NCI-H2081 (cell line): ENCODE data around the gene ENDOD1.
A peak's percentile ranks its signal among the peaks of the same experiment; 100 is the strongest.
"Not testable (repeated sequence)": the region's sequence is repeated elsewhere in the genome, so short reads cannot be mapped to it uniquely, and the experiment has no call there.

Experiments used
- DNase-seq, 2 experiments: peaks; one replicate each; lab custom pipeline; 2025; lab: John Stamatoyannopoulos, UW

Gene ENDOD1

DNA sequence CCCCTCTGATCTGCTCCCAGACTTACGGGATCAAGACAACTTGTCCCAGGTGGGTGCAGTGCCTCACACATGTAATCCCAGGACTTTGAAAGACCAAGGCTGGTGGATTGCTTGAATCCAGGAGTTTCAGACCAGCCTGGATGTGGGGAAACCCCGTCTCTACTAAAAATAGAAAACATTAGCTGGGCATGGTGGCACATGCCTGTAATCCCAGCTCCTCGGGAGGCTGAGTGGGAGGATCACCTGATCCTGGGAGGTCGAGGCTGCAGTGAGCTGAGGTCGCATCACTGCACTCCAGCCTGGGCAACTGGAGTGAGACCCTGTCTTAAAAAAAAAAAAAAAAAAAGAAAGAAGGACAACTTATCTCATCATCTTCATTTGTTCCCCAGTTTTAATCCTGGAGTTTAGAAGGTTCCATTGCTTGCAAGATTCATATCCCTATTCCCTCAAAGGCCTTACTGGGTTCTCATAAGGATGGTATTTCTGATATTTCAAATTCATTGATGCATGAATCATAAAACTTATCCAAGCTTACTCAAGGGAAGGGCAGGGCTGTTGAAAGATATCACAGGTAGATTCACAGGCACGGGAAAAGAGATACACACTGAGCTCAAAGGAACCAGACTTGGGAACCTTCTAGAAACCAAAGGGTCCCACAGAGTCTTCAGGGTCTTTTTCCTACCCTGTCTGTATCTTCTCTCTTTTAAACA is 14.6 kb downstream of the ENDOD1 start:
- DNase-seq: no peak

DNA sequence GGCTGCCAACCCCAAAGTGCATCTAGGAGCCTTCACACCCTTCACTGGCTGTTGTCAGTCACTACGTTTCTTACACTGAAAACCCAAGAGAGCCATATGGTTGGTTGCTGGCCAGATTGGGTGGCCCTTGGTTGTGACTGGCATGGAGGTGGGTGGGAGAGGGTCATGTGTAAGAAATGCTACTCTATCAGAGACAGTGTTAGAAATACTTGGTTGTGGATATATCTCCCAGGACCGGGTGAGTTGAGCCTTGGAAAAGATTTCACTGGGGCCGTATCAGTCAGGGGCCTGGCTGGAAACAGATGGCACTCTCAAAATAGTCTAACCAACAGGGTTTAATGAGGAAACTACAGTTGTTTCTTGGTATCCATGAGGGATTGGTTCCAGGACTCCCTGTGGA is 15.2 kb downstream of the ENDOD1 start:
- no peak for DNase-seq

DNA sequence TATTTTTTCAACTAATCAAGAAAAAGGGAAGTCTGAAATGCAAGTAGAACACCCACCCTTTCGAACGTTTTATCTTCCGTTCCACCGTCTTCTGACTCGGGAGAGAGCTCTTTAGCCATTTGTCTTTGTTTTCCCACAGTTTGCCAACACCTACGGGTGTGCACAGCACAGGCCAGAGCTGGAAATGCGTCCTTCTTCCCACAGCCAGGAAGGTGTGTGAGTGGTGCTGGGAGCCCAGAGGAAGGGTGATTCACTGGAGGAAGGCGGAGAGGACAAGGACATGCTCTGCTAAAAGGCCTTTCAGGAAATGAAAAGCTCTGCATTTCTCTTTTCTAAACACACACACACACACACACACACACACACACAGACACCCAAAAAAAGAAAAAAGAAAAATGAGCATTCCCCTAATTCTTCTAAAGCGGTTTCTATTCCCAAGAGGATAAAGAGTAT is 18.5 kb downstream of the ENDOD1 start:
- DNase-seq: no peak

DNA sequence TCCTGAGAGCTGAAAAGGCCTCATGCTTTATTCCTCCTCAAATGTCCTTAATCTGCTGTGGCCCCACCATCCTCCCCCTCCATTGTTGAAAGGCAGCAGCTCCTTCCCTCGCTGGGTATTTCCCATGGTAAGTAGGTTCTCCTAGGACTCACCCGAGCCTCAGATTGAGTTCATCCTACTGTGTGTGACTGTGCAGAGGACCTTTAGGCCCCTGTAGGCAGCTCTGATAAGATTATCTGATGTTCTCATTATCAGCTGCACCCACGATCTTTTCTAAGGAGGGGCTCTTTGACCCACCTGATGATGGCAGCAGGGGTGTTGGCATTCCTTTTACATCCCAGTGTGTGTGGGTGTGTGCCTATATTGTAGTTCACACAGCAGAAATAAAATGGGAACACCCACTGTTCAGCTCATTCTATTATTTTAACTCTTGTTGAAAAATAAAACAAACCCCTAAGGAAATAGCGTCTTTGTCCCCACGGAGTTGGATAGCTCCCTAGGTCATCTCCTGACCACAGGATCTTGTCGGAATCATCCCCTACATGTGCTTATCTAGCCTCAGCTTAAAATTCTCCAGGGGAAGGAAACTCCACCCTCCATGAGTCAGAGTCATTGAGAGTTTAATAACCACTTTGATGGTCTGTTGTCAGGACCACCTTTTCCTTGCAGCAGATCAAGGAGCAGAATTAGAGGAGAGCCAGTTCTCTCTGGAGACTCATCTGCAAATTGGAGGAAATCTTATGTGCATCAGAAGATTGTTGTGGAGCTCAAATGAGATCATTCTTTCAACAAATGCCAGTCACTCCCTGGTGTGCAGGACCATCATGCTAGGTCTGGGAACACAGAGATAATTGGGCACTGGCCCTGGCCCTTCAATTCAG is 19.3 kb downstream of the ENDOD1 start:
- no peak for DNase-seq

DNA sequence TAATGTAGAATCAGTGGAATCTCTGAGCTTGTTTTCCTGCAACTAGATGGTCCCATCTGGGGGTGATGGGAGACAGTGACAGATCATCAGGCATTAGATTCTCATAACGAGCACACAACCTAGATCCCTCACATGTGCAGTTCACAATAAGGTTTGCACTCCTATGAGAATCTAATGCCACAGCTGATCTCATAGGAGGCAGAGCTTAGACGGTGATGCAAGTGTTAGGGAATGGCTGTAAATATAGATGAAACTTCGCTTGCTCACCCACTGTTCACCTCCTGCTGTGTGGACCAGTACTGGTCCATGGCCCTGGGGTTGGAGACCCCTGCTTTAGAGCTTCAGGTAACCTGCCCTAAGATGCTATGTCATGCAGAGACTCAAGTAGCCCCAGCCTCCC is 21.8 kb downstream of the ENDOD1 start:
- DNase-seq: not testable (repeated sequence)

DNA sequence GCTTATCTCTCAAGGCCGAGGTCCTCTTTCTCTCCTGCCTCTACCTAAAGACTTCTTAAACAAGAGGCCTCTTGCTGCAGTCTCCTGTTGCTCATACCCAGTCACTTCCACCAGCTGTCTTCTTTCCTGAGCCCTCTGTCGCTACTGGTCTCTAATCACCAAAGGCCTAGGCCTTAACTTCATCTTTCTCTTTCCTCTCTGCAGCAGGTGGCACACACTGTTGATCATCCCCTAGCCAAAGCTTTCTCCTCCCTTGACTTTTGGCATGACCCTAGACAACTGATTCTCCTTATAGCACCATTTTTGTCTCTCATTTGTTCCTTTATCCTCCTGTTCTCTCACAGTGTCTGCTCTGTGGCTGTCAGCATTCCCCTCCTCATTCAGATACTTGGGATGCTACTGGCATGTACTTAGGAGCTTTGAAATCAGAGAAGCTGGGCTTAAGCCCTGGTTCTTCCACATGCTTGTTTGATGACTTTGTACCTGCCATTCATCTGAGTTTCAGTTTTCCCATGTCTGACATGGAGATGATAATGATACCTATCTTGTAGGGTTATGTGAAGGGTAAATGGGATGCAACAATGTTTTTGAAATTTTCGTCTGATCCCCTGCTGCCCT is 22.4 kb downstream of the ENDOD1 start:
- no peak for DNase-seq

DNA sequence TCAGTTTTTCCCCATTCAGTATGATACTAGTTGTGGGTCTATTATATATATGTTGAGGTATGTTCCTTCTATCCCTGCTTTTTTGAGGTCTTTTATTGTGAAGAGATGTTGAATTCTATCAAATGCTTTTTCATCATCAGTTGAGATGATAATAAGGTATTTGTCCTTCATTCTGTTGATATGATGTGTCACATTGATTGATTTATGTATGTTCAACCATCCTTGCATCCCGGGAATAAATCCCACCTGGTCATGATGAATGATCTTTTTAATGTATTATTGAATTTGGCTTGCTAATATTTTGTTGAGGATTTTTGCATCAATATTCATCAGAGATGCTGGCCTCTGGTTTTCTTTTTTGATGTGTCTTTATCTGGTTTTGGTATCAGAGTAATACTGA is 26.0 kb downstream of the ENDOD1 start:
- DNase-seq: no peak

DNA sequence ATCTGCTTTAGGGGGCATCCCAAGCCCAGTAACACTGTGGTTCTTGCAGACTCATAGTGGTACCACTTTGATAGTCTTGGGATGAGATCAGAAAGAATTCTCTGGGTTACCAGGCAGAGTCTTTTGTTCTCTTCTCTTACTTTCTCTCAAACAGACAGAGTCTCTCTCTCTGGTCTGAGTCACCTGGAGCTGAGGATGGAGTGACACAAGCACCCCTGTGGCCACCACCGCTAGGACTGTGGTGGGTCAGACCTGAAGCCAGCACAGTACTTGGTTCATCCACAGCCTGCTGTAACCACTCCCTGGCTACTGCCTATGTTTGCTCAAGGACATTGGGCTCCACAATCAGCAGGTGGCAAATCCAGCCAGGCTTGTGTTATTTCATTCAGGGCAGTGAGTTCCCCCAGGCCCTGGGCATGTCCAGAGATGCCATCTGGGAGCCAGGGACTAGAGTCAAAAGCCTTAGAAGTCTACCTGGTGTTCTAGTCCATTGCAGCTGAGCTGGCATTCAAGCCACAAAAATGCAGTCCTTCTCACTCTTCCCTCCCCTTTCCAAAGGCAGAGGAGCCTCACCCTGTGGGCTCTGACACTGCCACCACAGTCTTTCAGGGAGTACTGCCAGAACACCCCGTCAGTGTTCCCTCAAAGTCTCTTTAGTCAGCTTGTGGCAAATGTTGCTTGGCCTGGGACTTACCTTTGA is 29.9 kb downstream of the ENDOD1 start:
- no peak for DNase-seq

DNA sequence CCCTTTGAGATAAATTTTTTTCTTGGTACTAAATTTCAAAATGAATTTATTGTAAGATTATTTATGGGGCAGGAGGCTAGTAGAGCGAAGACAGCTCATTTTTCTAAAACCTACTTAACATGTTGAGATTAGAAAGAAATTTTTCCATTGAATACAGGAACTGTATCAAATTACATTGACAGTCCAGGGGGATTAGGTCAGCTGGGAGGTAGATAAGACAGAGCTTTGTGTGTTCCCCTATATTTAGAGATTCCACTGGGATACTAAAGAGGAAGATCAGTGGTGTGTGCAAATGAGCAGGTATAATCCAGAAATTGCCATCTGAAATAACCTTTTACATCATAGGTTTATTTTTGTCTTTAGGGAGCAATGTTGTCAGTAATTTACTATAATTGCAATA is 32.1 kb downstream of the ENDOD1 start:
- no peak for DNase-seq

DNA sequence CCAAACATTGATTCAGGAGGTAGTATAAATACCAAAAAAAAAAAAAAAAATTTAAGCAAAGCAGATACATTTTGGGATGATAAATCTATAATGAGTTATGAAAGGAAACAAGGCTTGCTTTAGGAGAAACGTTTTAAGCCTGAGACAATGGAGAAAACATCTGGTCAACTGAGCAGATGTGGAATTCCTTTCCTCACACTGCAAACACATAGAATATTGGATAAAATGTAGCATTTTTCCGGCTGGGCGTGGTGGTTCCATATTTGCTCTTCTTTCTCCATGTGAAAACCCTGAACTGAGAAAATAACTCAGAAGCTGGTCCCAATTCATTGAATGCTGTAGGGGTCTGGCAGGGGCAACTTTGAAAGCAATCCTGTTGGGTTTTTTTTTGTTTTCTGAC is 33.9 kb downstream of the ENDOD1 start:
- no peak for DNase-seq

DNA sequence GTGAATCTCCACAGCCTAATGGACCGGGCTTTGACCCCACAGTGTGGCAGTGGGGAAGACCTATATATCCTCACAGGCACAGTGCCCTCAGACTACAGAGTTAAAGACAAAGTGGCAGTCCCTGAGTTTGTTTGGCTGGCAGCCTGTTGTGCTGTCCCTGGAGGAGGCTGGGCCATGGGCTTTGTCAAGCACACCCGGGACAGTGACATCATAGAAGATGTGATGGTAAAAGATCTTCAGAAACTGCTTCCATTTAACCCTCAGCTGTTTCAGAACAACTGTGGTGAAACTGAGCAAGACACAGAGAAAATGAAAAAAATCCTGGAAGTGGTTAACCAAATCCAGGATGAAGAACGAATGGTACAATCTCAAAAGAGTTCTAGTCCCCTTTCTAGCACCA is 39.0 kb downstream of the ENDOD1 start:
- DNase-seq: no peak

DNA sequence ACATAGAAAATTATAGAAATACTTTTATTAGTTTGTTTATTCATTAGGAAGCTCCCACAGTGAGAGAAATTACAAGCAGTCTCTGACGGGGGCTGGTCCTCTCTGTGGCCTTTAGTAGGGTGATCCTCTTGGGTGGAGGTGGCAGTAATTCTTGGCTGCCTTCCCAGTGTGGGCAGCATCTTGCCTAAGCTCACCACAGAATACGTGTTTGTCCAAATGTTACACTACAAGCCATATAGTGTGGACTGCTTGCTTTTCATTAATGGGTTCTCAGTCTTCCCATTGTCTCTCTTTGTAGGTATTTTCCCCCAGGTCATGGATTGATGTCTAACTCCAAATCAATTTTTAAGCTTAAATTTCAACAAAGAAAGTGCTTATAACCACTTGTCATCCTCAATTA is 43.3 kb downstream of the ENDOD1 start:
- DNase-seq: no peak

DNA sequence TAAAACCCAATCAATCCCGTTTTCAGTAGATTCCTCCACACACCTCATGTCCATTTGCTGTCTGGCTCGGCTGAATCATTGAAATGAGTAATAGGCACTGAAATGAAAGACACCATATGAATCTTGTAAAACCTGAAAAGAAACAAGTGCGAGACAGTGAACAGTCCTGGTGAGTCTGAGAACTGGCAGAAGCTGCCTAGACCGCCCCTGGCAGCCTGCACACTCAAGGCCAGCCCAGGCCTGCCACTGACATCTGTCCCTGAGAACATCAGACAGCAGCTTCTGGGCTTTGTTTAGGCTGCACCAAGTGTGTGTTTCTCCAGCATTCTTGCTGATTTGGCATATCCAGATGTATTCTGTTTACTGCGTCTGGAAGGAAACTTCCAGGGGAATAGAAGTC is 44.8 kb downstream of the ENDOD1 start:
- DNase-seq: no peak

DNA sequence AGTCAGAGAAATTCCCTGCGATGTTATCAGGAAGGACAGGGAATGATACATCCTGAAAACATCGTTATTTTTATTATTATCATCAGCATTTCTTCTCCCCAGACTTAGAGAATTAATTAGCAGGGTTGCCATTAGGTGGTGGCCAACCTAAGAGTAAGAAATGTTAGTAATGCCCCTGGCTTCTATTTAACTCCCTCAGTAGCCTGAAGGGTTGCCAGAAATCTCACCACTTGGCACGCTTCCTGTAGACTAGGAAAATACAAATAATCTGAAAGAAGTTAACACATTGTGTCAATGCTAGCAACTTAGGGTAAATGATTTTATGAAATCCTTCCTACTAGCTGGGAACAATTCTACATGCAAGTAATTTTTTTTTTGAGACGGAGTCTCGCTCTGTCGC is 45.5 kb downstream of the ENDOD1 start:
- no peak for DNase-seq

DNA sequence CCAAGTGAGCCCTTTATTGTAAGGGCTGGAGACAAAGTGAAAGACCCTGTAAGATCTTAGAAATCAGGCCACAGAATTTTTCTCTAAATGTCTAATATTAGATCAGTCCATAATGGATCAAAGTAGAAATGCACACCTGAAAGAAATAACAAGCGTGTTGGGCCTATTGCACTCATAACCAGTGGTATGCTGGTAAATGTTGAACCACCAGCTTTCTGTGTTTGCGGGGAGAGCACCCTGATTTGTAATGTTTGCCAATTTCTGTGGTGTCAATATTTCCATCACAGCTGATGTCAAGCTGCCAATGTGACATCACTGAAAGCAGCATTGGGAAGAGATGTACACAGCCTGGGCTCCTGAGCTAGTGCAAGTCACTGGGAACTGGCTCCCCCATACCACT is 46.2 kb downstream of the ENDOD1 start:
- no peak for DNase-seq

DNA sequence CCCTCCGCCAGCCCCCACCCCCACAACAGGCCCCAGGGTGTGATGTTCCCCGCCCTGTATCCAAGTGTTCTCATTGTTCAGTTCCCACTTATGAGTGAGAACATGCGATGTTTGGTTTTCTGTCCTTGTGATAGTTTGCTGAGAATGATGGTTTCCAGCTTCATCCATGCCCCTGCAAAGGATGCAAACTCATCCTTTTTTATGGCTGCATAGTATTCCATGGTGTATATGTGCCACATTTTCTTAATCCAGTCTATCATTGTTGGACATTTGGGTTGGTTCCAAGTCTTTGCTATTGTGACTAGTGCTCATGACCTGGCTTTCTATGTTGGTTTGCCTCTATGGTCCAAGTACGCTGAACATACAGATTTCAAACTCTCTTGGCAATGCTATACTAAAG is 47.1 kb downstream of the ENDOD1 start:
- not testable (repeated sequence) for DNase-seq

DNA sequence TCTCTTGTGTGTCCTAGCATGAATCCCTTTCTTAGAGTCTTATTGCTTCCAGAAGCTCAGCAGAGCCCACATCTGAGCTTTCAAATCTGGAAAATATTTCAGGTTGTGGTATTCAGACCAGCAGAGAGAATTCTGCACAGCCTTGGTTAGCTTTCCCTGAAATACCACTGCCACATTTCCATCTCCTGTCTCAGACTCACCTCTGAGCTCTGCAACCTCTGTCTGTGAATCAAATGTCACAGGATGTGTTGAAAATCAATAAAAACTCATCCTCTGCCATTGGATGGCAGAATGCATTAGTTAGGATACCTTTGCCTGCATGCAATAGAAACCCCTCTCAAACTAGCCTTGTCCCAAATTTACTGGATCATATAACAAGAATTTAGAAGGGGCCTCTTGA is 47.7 kb downstream of the ENDOD1 start:
- no peak for DNase-seq

DNA sequence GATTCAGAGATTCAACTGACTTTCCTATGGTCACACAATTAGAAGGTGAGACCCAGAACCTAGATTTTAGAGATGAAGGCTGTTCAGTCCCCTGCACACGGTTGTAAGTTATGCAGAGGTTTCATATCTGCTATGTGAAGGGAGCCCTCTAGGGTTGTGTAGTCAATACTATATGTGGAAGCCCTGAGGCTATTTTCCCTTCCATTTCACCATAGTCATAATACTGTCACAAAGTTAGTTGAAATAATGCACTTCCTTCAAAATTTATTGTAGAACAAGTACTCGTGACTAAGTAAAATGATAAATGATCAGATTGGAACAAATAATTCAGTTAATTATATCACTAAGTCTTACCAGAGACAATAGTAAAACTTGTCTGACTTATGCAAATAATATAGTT is 48.8 kb downstream of the ENDOD1 start:
- DNase-seq: peak in 1 of 2 experiments; percentile 18

DNA sequence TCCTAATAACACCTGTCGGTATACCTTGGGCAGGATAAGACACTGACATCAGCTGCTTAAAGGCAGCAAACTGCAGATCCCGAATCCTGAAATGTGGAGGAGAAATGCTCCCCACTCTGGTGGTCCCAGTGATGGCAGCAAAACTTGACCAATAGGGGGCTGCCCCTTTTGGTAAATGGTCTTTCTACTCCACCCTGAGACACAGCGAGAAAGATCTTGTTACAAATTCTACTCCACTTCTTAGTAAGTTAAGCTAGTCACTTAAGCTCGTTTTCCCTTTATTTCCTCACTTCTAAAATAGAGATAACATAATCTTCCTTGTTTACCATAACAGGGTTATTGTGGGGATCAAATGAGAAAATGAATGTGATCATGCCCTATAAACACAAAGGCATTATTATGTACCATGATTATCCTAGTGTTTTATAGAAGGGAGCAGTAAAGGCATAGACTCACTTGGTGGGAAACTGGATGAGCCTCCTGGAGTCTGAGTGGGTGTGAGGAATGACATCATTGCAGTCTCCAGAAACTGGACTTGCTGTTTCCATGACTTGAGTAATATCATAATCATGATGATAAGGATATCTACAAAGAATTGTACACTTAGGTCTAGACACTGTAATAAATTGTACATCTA is 50.9 kb downstream of the ENDOD1 start:
- DNase-seq: no peak

DNA sequence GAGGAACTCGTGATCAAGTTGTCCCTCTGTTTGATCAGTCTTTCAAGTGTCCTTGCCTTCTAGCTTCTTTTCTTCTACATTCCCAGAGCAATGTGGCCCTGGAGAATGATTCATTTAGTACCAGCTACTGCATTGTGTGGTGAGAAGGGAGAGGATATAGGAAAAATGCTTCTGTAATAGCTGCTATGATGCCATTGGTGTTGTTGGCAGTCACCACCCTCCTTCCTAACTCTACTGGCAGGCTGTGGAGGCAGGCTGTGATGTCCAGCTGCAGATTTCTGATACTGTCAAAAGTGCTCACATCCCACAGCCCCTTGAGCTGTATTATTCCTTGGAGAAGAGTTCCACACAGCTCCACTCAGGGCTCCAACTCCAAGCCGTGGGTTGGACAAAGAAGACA is 52.8 kb downstream of the ENDOD1 start:
- no peak for DNase-seq

DNA sequence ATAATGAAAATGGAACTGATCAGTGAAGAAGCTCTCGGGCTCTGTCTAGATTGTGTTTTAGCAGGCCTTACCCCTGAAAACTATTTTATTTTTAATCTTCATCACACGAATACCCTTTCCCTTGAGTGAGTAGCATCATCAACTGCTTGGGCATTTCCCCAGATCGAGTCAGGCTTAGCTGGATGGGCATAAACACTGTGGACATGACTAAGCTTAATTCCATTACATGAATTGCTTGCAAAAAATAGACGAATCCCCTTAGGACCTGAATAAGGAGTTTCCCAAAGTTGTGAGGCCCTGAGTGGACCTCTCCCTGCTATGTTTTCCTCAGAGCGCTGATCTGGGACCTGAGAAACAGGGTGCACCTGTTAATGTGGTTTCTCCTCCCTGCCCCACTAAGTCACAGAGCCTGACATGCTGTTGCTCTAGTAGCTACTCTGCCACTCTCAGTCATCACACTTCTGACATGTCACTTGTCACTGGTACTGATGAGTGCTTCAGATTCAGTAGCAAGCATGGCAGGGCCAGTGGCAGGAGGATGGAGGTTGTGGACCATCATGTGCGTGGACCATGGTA is 53.5 kb downstream of the ENDOD1 start:
- DNase-seq: no peak
